Dermis blood vessel endothelial cell (primary cell): ENCODE results near the gene MAP3K7CL. TPM values are rescaled to one million over a fixed set of nuclear protein-coding genes. Genes with fewer than 3 reads are reported as not detected.

Source experiments
- DNase-seq: peaks from one replicate; pipeline ENCODE4 v3.0.0; 2010
- total RNA-seq: library from RNA; depleted of rRNA; stranded (reverse); fragments of >200 nt; gene quantifications from 2 replicates; pipeline ENCODE4 v1.2.3, GENCODE V29; 2014

The MAP3K7CL gene
- total RNA-seq, result 2.2 and 3.7 TPM in 2 replicates

- DNase-seq, result no peak
Measured at GRCh38 chr21:29130270-29130969, at the start of gene MAP3K7CL. Gene MAP3K7CL, plus strand, starts transcription at chr21:29130644. Its CDS starts 2,701 bp downstream, at chr21:29133345.

GRCh38 chr21:29082046-29082815 is 48.2 kb upstream of the MAP3K7CL start:
- no peak for DNase-seq

GRCh38 chr21:29083306-29083705 is 47.1 kb upstream of the MAP3K7CL start:
- DNase-seq, result no peak

GRCh38 chr21:29084372-29084771 is 46.1 kb upstream of the MAP3K7CL start:
- DNase-seq, result no peak

- DNase-seq, result no peak
Measured at GRCh38 chr21:29085106-29085752, 45.2 kb upstream of the MAP3K7CL start.

GRCh38 chr21:29091033-29091432 is 39.4 kb upstream of the MAP3K7CL start:
- DNase-seq, result peak; percentile 52

- DNase-seq, result no peak
Measured at GRCh38 chr21:29092102-29092959, 38.1 kb upstream of the MAP3K7CL start.

- no peak for DNase-seq
Measured at GRCh38 chr21:29096218-29097015, 34.0 kb upstream of the MAP3K7CL start.

- DNase-seq, result no peak
Measured at GRCh38 chr21:29098156-29098555, 32.3 kb upstream of the MAP3K7CL start.

- DNase-seq, result no peak
Measured at GRCh38 chr21:29102791-29103257, 27.6 kb upstream of the MAP3K7CL start.

GRCh38 chr21:29104239-29104708 is 26.2 kb upstream of the MAP3K7CL start:
- DNase-seq, result no peak

GRCh38 chr21:29105218-29105617 is 25.2 kb upstream of the MAP3K7CL start:
- DNase-seq, result no peak

- no peak for DNase-seq
Measured at GRCh38 chr21:29114765-29115500, 15.5 kb upstream of the MAP3K7CL start.

GRCh38 chr21:29115899-29116298 is 14.5 kb upstream of the MAP3K7CL start:
- DNase-seq, result no peak

- DNase-seq, result no peak
Measured at GRCh38 chr21:29117372-29117955, 13.0 kb upstream of the MAP3K7CL start.

- DNase-seq, result no peak
Measured at GRCh38 chr21:29121759-29122158, 8.7 kb upstream of the MAP3K7CL start.

GRCh38 chr21:29124645-29125044 is 5.8 kb upstream of the MAP3K7CL start:
- no peak for DNase-seq

GRCh38 chr21:29125191-29125590 is 5.3 kb upstream of the MAP3K7CL start:
- DNase-seq, result no peak

- DNase-seq, result no peak
Measured at GRCh38 chr21:29125979-29126378, 4.5 kb upstream of the MAP3K7CL start.

- no peak for DNase-seq
Measured at GRCh38 chr21:29133241-29133640, 2.8 kb downstream of the MAP3K7CL start.
